Spleen (tissue), 7 donors: ENCODE data around the gene GBX2.

Source experiments
- POLR2A ChIP-seq, 3 donors: fragments of 450-650 bp; IDR thresholded peaks; one replicate each; pipeline ENCODE4 v1.5.1; 2017; ENCODE audit warnings: antibody characterized with exemption in 3 of 3, mild to moderate bottlenecking in 1 of 3
- POLR2AphosphoS5 ChIP-seq, 3 donors: sonication (generic); formaldehyde crosslinking; IDR thresholded peaks; one replicate each; pipeline ENCODE4 v1.5.1; 2017; ENCODE audit warnings: antibody characterized with exemption in 3 of 3
- TF ChIP-seq, protein P1 (sequence below), 11 experiments: fragments of 200-600 bp in 7 of 11; fragments of 450-650 bp in 4 of 11; sonication (generic) in 4 of 11; IDR thresholded peaks in 8 of 11; conservative IDR thresholded peaks in 3 of 11; 1 replicate in 7 of 11; 2 replicates in 4 of 11; pipeline versions ENCODE4 v1.4.0 to v1.8.0; 2016 to 2021; ENCODE audit warnings: antibody characterized with exemption in 11 of 11, inconsistent platforms in 4 of 11, mild to moderate bottlenecking in 1 of 11
- donor health status: DM: no; HTN: no; CAD: no; lungs with moderate emphysema.
- donor health status: DM: no; HTN: no; CAD: no.
- donor health status: DM: no; HTN: no; CAD: no.

- TF ChIP-seq, protein P1, sequence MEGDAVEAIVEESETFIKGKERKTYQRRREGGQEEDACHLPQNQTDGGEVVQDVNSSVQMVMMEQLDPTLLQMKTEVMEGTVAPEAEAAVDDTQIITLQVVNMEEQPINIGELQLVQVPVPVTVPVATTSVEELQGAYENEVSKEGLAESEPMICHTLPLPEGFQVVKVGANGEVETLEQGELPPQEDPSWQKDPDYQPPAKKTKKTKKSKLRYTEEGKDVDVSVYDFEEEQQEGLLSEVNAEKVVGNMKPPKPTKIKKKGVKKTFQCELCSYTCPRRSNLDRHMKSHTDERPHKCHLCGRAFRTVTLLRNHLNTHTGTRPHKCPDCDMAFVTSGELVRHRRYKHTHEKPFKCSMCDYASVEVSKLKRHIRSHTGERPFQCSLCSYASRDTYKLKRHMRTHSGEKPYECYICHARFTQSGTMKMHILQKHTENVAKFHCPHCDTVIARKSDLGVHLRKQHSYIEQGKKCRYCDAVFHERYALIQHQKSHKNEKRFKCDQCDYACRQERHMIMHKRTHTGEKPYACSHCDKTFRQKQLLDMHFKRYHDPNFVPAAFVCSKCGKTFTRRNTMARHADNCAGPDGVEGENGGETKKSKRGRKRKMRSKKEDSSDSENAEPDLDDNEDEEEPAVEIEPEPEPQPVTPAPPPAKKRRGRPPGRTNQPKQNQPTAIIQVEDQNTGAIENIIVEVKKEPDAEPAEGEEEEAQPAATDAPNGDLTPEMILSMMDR (IDR thresholded peaks at IDR 0.05 in 8 of 11, conservative IDR thresholded peaks at IDR 0.05 in 3 of 11), result no peak
- TF ChIP-seq POLR2A (IDR thresholded peaks at IDR 0.05) (no peak), POLR2AphosphoS5 (IDR thresholded peaks at IDR 0.05) (no peak)
Measured at GRCh38 chr2:236120829-236121228, 47.4 kb downstream of the GBX2 start.
